Colonic mucosa (tissue), 4 donors: ENCODE results near the gene USH1C. TPM values are rescaled to one million over a fixed set of nuclear protein-coding genes. Genes with fewer than 3 reads are reported as not detected.
A peak's percentile ranks its signal among the peaks of the same experiment; 100 is the strongest.

Experiments used
- DNase-seq: peaks from one replicate; pipeline ENCODE4 v3.0.0-alpha.2; 2020
- H3K27ac ChIP-seq: fragments of 200-600 bp; one replicate; pipeline ENCODE4 v1.8.0; 2021
- H3K27me3 ChIP-seq: fragments of 200-600 bp; one replicate; pipeline ENCODE4 v1.8.0; 2021
- H3K36me3 ChIP-seq: fragments of 200-600 bp; one replicate; pipeline ENCODE4 v1.8.0; 2021
- H3K4me1 ChIP-seq: fragments of 200-600 bp; one replicate; pipeline ENCODE4 v1.8.0; 2021; ENCODE audit warnings: mild to moderate bottlenecking
- H3K4me3 ChIP-seq: fragments of 200-600 bp; one replicate; pipeline ENCODE4 v1.8.0; 2021
- H3K9ac ChIP-seq, 2 donors: one replicate each; pipeline ENCODE4 v1.7.0; 2013; ENCODE audit warnings: control low read depth in 2 of 2, low read depth in 2 of 2, low read length in 2 of 2
- H3K9me3 ChIP-seq: fragments of 200-600 bp; one replicate; pipeline ENCODE4 v1.8.0; 2021
- CTCF ChIP-seq: fragments of 200-600 bp; IDR thresholded peaks from one replicate; pipeline ENCODE4 v1.8.0; 2022; ENCODE audit warnings: antibody characterized with exemption, mild to moderate bottlenecking
- intact Hi-C: fragments of 100-400 bp; cut with DNase I; formaldehyde crosslinking; loops from one replicate; pipeline ENCODE4 v1.14.1; 2022
- total RNA-seq, 2 donors: library from RNA; stranded (reverse); fragmentation: NEBNext Ultra II Directional in 1 of 2; extraction: Animal tissue kit (Norgen Biotek cat#: 25700) in 1 of 2; gene quantifications; one replicate each; pipeline ENCODE4 v1.2.1, GENCODE V29; 2021
- donor health status: healthy.
- donor health status: DM: no; HTN: no; CAD: no.
- donor health status: DM: no; HTN: no; CAD: no.

Gene USH1C
- total RNA-seq, 2 donors from 2014 or later: 143 to 161 TPM

DNA sequence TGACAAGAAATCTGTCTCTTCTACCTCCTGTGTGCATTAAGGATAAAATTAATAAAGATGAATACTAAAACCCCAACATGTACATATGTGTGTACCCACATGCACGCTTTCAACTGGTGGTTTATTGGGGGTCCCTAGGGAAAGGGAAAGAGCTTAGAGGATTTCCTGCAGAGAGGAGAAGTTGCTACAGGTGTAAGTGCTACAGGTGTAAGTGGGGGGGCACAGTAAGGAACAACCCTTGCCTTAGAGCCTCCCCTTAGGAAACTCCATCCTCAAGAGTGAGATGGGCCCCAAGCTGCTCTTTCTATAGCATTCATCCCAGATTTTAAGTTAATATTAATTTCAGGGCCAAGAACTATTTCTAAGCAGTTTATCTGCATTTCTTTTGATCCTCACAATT is 55.7 kb downstream of the USH1C start:
- no peak for DNase-seq
- no peak overlapping the region for H3K9ac ChIP-seq
- no peak overlapping the region for H3K4me3 ChIP-seq
- H3K27ac ChIP-seq: no peak overlapping the region
- no peaks in the 10 kb centered on the region for H3K36me3 ChIP-seq
- no peaks in the 10 kb centered on the region for H3K9me3 ChIP-seq
- intact Hi-C loops: no loop called here
- no peaks in the 10 kb centered on the region for H3K4me1 ChIP-seq
- TF ChIP-seq CTCF: no peak
- no peaks in the 10 kb centered on the region for H3K27me3 ChIP-seq

DNA sequence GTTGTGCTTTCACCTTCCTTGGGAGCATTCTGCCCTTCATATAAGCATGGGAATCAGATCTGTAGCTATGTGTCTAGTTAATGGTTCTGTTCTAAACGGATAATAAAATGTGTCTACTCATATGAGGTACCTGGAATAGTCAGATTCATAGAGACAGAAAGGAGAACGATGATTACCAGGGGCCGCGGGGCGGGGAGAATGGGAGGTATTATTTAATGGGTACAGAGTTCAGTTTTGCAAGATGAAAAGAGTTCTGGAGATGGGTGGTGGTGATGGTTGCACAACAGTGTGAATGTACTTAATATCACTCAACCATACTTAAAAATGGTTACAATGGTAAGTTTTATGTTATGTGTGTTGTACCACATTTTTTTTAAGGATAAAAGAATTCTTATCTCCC is 57.6 kb downstream of the USH1C start:
- H3K9me3 ChIP-seq: no peaks in the 10 kb centered on the region
- no peak overlapping the region for H3K27ac ChIP-seq
- H3K9ac ChIP-seq: no peak overlapping the region
- no peaks in the 10 kb centered on the region for H3K27me3 ChIP-seq
- no peak for TF ChIP-seq CTCF
- intact Hi-C loops: no loop called here
- H3K4me1 ChIP-seq: no peaks in the 10 kb centered on the region
- DNase-seq: no peak
- H3K4me3 ChIP-seq: no peak overlapping the region
- no peaks in the 10 kb centered on the region for H3K36me3 ChIP-seq

- Histone ChIP-seq H3K4me1 (no peaks in the 10 kb centered on the region), H3K36me3 (no peaks in the 10 kb centered on the region), H3K9ac (no peak overlapping the region), H3K4me3 (no peak overlapping the region), H3K27ac (no peak overlapping the region), H3K27me3 (peaks cover 6% of the 10 kb centered on the region), H3K9me3 (no peaks in the 10 kb centered on the region)
- no peak for TF ChIP-seq CTCF
- no peak for DNase-seq
- intact Hi-C loops: no loop called here
These were observed 60.7 kb downstream of the USH1C start for GRCh38 chr11:17483505-17483904.

- H3K9me3 ChIP-seq: no peaks in the 10 kb centered on the region
- H3K9ac ChIP-seq: no peak overlapping the region
- H3K27me3 ChIP-seq: peaks cover 6% of the 10 kb centered on the region
- TF ChIP-seq CTCF: no peak
- no peak overlapping the region for H3K27ac ChIP-seq
- H3K4me1 ChIP-seq: no peaks in the 10 kb centered on the region
- H3K36me3 ChIP-seq: no peaks in the 10 kb centered on the region
- DNase-seq: no peak
- intact Hi-C loops: no loop called here
- H3K4me3 ChIP-seq: no peak overlapping the region
These were observed 62.3 kb downstream of the USH1C start for GRCh38 chr11:17481905-17482304.

GRCh38 chr11:17479284-17480214 is 64.7 kb downstream of the USH1C start:
- H3K27ac ChIP-seq: no peak overlapping the region
- H3K9ac ChIP-seq: peak overlapping the region in 1 of 2 donors; percentile 15
- H3K27me3 ChIP-seq: peaks cover 25% of the 10 kb centered on the region
- intact Hi-C loops: no loop called here
- no peaks in the 10 kb centered on the region for H3K36me3 ChIP-seq
- no peak for TF ChIP-seq CTCF
- no peaks in the 10 kb centered on the region for H3K9me3 ChIP-seq
- no peaks in the 10 kb centered on the region for H3K4me1 ChIP-seq
- peak; percentile 68 for DNase-seq
- H3K4me3 ChIP-seq: no peak overlapping the region
